CD4-positive, alpha-beta T cell treated with Interleukin-6 at 100 ng/mL for 8 hours (primary cell): ENCODE measurements around the gene DNAI4.
"Not testable (repeated sequence)": the region's sequence is repeated elsewhere in the genome, so short reads cannot be mapped to it uniquely, and the experiment has no call there.

Source experiments
- DNase-seq: peaks from one replicate; pipeline ENCODE4 v3.0.0-alpha.2; 2020; ENCODE audit warnings: mixed read lengths, low spot score

DNAI4 gene

DNA sequence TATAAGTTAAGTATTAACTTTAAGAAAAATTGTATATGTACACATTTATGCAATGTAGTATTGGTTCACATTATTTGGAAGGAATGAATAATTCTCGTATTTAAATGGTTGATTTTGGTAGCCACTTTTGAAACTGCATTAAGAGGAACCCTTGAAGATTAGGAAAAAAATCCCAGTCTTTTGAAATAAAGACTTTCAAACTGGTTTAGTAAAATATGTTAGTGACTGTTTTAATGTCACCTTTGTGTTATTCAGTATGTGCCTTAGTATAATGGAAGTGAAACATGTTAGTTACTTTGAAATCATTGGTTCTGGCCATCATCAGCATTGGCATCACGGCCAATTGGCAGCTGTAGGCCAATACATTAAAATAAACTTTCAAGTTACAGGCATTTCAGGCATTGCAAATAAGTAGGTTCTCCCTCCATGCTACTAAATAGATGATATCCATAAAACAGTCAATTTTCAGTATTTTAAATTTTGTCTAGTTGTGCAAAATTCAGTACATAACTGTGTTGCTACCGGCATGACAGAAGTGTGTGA lies 4.6 kb upstream of the DNAI4 start:
- no peak for DNase-seq

DNA sequence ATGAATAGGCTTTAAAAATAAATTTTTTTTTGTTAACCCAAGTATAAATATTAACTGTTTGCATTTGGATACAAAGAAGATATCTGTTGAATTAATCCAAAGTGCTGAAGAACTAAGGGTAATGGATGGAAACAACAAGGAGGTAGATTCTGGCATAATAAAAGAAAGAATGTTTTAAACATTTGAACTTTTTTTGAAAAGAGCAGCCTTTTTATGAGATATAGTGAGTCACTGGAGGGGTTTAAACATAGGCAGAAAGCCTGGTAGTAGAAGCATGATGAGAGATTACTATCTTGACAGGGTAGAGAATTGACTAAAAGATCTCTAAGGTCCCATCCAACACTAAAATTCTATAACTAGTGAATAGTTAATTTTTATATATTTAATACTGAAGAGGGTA lies 2.9 kb upstream of the DNAI4 start:
- DNase-seq = no peak

- DNase-seq = no peak
Observed at GRCh38 chr1:66925944-66926343, 1.3 kb upstream of the DNAI4 start.

DNA sequence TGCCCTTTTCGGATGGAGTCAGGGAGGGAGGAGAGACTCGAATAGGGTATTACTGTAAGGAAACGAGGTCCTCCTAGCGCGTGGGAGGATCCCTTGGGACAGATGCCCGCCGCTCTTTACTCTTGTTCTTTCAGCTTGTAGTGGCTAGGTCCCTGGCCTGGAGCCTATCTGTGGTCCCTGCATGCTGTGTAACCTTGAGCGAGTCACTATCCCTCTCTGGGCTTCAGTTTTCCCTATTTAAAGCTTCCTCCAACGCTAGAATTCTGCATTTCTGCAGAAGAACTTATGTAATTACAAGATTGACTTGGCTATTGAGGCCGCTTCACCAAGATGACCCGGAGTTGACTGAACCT lies 878 bp upstream of the DNAI4 start:
- no peak for DNase-seq

- DNase-seq = no peak
Observed at GRCh38 chr1:66920543-66920942, 4.1 kb downstream of the DNAI4 start.

GRCh38 chr1:66919828-66920227 lies 4.8 kb downstream of the DNAI4 start:
- no peak for DNase-seq

GRCh38 chr1:66919063-66919462 lies 5.6 kb downstream of the DNAI4 start:
- DNase-seq = no peak

DNA sequence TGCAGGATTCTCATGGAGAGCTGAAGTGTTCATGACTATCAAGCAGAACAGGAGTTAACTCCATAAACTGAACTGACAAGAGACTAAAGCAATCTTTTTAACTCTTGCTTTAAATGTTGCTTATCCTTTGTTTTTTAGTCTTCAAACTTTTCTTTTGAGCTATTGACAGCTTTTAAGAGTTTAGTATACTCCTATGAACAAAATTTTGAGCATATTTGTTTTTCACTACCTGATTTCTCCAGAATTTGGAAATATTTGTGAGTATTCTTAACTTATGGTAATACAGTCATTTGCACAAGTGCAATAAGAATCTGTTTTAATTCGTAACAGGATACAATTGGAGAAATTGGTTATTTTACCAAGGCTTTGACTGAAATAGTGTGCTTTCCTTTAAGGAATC lies 7.2 kb downstream of the DNAI4 start:
- DNase-seq = no peak

DNA sequence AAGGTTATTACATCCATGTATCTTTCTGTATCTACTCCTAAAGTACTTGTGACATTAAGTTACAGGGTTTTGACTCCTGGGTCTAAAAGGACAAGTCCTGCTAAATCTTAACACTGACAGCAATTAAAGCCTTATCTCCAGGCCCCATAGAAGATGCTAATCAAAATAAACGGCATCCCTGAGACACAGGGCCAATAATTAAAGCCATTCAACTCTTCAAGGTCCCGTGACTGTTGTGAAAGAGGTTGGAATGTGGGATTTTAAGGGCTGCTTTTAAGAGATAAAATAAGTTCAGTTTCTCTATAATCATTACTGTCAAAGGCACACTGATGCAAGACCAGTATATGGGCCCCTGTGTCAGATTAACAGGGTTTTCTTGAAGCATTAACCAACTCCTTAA lies 8.3 kb downstream of the DNAI4 start:
- DNase-seq = no peak

- DNase-seq = not testable (repeated sequence)
Observed at GRCh38 chr1:66915203-66915602, 9.5 kb downstream of the DNAI4 start.

GRCh38 chr1:66893712-66894111 lies 30.9 kb downstream of the DNAI4 start:
- no peak for DNase-seq

GRCh38 chr1:66890621-66891020 lies 34.0 kb downstream of the DNAI4 start:
- DNase-seq = no peak

DNA sequence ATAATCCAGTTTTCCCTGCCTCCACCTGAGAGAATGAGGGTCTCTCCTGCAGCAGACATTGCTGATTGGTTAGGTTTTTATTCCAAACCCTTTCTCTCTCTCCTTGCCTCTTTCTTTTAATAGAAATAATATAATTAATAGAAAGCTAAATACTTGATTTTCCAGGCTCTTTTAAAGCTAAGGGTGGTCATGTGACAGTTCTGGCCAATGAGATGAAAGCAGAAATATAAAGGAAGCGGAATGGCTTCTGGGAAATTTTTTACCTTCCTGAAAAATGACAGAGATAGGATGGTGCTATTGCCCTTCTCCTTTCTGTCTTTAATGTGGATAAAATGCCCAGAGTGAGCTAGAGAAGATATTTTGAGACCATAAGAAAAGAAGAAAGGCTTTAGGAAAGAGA lies 35.6 kb downstream of the DNAI4 start:
- DNase-seq = no peak

GRCh38 chr1:66876664-66877063 lies 48.0 kb downstream of the DNAI4 start:
- DNase-seq = no peak

DNA sequence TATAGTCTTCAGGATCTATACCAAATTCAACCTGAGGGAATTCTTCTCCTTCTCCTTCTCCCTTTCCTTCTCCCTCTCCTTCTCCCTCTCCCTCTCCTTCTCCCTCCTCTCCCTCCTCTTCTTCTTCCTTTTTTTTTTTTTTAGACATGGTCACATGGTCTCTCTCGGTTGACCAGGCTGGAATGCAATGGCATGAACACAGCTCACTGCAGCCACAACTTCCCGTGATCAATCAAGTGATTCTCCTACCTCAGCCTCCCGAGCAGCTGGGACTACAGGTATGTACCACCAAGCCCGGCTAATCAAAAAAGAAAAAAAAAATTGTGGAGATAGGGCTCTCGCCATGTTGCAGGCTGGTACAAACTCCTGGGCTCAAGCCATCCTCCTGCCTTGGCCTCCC lies 51.5 kb downstream of the DNAI4 start:
- DNase-seq = no peak

DNA sequence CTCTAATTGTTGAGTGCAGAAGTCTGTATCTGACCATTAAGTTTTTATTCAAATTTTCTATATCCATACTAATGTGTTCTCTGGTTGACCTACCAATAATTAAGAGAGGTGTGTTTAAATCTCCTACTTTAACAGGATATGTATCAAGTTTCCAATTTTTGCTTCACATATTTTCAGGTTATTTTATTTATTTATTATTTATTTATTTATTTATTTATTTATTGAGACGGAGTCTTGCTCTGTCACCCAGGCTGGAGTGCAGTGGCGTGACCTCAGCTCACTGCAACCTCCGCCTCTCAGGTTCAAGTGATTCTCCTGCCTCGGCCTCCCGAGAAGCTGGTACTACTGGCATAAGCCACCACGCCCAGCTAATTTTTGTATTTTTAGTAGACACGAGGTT lies 52.6 kb downstream of the DNAI4 start:
- not testable (repeated sequence) for DNase-seq

- DNase-seq = no peak
Observed at GRCh38 chr1:66867501-66867900, 57.2 kb downstream of the DNAI4 start.

DNA sequence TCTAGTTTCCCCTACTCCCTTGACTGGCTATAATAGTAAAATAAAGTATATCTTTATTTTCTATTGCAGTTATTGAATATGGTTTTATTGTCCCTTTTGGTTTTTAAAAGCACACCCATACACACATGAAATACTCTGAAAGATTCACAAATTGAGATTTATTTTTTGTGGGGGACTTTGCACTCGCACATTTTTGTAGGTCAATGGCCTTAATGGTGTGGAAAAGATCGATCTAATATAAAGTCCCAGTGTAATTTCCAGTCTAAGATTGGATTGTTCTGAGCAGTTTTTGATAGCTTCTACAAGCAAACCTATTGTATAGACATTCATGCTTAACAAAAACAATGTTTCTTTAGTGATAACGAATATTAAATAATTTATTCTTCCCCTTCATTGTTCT lies 64.1 kb downstream of the DNAI4 start:
- DNase-seq = no peak

- no peak for DNase-seq
Observed at GRCh38 chr1:66853379-66853778, 71.3 kb downstream of the DNAI4 start.

DNA sequence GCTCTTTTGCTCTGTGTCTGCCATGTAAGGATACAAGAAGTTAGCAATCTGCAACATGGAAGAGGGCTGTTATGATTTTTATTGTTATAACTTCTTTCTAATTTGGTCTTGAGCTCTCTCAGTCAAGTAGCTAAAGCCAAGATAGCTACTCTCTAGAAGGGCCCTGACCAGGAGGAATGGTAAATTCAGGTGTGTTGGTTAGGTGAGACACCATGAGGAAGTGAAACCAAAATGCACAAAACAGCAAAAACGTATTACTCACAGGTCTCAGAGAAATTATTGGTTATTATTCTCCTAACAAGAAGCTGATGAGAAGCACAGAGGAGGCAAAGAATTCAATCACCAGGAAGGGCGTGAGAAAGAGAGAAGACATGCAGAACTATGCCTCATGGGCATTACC lies 71.8 kb downstream of the DNAI4 start:
- DNase-seq = no peak

DNA sequence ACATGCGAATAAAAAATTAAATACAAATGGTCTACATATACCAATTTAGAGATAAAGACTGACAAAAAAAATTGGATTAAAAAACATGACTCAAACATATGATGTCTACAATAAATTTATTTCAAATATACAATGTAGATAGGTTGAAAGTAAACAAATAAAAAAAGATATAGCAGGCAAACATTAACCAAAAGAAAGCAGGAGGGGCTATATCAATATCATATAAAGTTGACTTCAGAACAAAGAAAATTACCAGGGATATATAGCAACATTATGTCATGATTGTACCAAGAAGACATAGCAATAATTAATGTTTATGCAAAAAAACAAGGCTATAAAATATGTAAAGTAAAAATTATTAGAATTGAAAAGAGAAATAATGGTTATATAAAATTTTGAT lies 73.7 kb downstream of the DNAI4 start:
- no peak for DNase-seq

DNA sequence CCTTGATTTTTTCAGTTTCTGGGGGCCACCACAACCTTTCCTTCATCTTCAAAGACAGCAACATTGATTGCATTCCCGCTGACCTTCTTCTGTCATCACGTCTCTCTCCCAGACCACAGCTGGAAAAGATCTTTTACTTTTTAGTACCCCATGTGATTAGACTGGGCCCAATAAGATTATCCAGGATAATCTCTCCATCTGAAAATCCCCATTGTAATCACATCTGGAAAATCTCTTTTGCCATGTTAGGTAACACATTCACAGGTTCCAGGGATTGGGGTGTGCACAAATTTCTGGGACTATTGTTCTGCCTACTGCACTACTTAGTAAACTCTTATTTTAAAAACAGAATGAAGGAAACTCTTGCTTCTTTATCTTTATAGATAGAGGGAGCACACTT lies 76.5 kb downstream of the DNAI4 start:
- DNase-seq = no peak

- peak; percentile 2 for DNase-seq
Observed at GRCh38 chr1:66840929-66841328, 83.7 kb downstream of the DNAI4 start.

DNA sequence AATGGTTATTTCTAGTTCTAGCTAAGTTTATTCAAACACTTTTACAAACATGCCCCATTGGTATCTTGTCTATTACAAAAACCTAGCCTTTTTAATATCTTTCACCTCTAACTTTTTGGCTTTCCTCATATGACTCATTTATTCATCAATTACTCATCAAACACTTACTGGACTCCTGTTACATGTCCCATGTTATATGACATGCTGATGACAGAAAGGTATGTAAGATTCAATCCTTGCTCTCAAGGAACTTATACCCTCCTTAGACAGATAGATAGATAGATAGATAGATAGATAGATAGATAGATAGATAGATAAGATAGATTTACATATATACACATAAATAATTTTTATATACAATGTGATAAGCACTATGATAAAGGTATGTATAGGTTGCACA lies 89.7 kb downstream of the DNAI4 start:
- DNase-seq = no peak

DNA sequence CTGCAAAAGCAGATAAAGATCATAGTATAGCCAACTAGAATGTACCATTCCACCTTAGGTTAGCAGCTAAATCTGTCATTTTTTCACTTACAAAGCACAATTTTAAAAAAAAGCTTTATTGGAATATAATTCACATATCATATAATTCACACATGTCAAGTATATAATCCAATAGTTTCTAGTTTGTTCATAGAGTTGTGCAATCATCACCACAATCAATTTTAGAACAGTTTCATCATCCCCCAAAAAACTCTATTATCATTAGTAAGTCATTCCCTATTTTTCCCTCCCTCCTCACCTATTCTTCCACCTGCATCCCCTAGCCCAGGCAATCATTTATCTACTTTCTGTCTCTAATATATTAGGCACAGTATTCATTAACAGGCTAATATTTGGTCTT lies 91.5 kb downstream of the DNAI4 start:
- DNase-seq = no peak
